Measurements from ENCODE around the gene RPS10. TPM values are rescaled to one million over a fixed set of nuclear protein-coding genes. Genes with fewer than 3 reads are reported as not detected.
A peak's percentile ranks its signal among the peaks of the same experiment; 100 is the strongest.

Gene RPS10
- total and polyA plus RNA-seq, 2 donors (not counting 3 experiments of a cell fraction or from before 2014, with no cell fraction given) = 1,416 to 5,496 TPM

- no peaks in the 10 kb centered on the region for H3K9me1 ChIP-seq (replicated peaks; ENCODE audit: control insufficient read depth, extremely low read depth, insufficient read depth, low read length)
- FAIRE-seq (no peak), DNase-seq (ENCODE audit: low read depth, low spot score) (no peak)
- H3K36me3 ChIP-seq (ENCODE audit: control insufficient read depth in 2 of 2, extremely low read depth in 1 of 2, insufficient read depth in 2 of 2, low read length in 2 of 2) = no peaks in the 10 kb centered on the region
- no peaks in the 10 kb centered on the region for H3K27me3 ChIP-seq (ENCODE audit: control insufficient read depth in 2 of 2, insufficient read depth in 2 of 2, low read length in 2 of 2)
- H3K27ac ChIP-seq (ENCODE audit: insufficient read depth, low read depth, low read length) = no peak overlapping the region
- dilution Hi-C loops (cut with MboI; ENCODE audit: extremely low pct_ligation_motif_present, low sequenced_read_pairs) = no loop called here
- no TSS peak for BruUV-seq (replicated peaks)
- peak overlapping the region; percentile 95 for H2AFZ ChIP-seq (ENCODE audit: low read depth, low read length)
- peaks cover 11% of the 10 kb centered on the region for H3K4me1 ChIP-seq (ENCODE audit: control insufficient read depth, extremely low read depth, insufficient read depth, low read length)
- CTCF ChIA-PET = interaction anchor here (0.8 to 4.5 kb wide), 6 partner anchors 21 to 230 kb away, joined by 3 to 35 read pairs (median 7); partner anchors contain the start of gene SMIM29
- intact Hi-C loops (cut with micrococcal nuclease) = loop anchor here (2.0 to 5.0 kb wide), 2 partner anchors 21 to 71 kb away; no protein-coding TSS in a partner anchor
- H3K9ac ChIP-seq (replicated peaks; ENCODE audit: extremely low read depth, insufficient read depth, low read length) = no peak overlapping the region
- H4K20me1 ChIP-seq (replicated peaks; ENCODE audit: control insufficient read depth, extremely low read depth, insufficient read depth, low read length) = no peaks in the 10 kb centered on the region
- TF ChIP-seq, protein P1, sequence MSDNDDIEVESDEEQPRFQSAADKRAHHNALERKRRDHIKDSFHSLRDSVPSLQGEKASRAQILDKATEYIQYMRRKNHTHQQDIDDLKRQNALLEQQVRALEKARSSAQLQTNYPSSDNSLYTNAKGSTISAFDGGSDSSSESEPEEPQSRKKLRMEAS (IDR thresholded peaks at IDR 0.05; ENCODE audit: insufficient read depth, insufficient read length) = no peak
- TF ChIP-seq EZH2 (IDR thresholded peaks at IDR 0.05; ENCODE audit: borderline replicate concordance, low read depth, low read length, severe bottlenecking) (no peak), POLR2A (IDR thresholded peaks at IDR 0.05; ENCODE audit: low read depth, low read length) (no peak), FOS (IDR thresholded peaks at IDR 0.05; ENCODE audit: borderline replicate concordance, insufficient read depth, low read length) (no peak), POLR2AphosphoS5 (IDR thresholded peaks at IDR 0.05; ENCODE audit: insufficient read depth, low read depth, low read length) (no peak), CTCF (IDR thresholded peaks at IDR 0.05; ENCODE audit: extremely low read depth in 1 of 2, insufficient read depth in 1 of 2, low read depth in 1 of 2, low read length in 2 of 2) (no peak), MYC (IDR thresholded peaks at IDR 0.05; ENCODE audit: low read depth, low read length) (no peak), JUN (IDR thresholded peaks at IDR 0.05; ENCODE audit: borderline replicate concordance, insufficient read depth, insufficient read length, low read depth) (no peak), GATA2 (IDR thresholded peaks at IDR 0.05; ENCODE audit: insufficient read depth, insufficient read length, low read depth, low read length) (no peak)
- peak overlapping the region; percentile 63 to 98 (median 73) for H3K4me3 ChIP-seq (replicated peaks in 1 of 3; ENCODE audit: insufficient read depth in 1 of 3, low read depth in 1 of 3, low read length in 3 of 3)
- POLR2A ChIA-PET = interaction anchor here (0.5 kb wide), 1 partner anchor 271 kb away, joined by 7 read pairs; no protein-coding TSS in a partner anchor
- peaks cover 38% of the 10 kb centered on the region for H3K79me2 ChIP-seq (ENCODE audit: control insufficient read depth, insufficient read depth, low read length)
- peak overlapping the region; percentile 82 for H3K4me2 ChIP-seq (ENCODE audit: insufficient read depth, low read length)
- no peaks in the 10 kb centered on the region for H3K9me3 ChIP-seq (replicated peaks; ENCODE audit: control insufficient read depth, insufficient read depth, low read length)
These were observed 32.5 kb downstream of the RPS10 start for GRCh38 chr6:34393191-34393965.

Data from endothelial cell of umbilical vein (primary cell).